Measurements from ENCODE around the gene CDK10.

CDK10 gene

DNA sequence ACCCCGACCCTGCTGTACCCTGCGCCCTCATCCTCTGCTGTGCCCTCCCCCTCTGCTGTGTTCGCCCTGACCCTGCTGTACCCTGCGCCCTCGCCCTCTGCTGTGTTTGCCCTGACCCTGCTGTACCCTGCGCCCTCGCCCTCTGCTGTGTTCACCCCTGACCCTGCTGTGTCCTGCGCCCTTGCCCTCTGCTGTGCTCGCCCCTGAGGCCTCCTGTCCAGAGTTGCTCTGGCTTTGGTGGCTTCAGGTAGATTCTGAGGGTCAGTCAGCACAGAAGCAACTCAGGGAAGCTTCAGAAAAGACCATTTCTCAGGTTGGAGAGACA is 46.4 kb downstream of the CDK10 start:
- no peak for DNase-seq (ENCODE audit: low read depth in 1 of 2, low spot score in 1 of 2)

DNA sequence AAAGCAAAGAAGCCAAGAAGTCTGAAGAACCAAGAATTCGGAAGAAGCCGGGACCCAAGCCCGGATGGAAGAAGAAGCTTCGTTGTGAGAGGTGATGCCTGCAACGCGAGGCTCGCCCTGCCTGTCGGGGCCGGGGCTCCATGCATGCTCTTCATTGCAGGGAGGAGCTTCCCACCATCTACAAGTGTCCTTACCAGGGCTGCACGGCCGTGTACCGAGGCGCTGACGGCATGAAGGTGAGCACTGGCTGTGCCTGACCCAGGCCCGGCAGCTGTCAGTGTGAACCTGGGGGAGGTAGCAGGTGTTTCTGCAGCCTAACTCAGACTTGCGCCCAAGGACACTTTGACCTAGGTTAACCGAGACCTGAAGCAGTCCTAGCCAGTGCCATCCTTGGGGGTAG is 46.8 kb downstream of the CDK10 start:
- no peak for DNase-seq (ENCODE audit: low read depth in 1 of 2, low spot score in 1 of 2)

DNA sequence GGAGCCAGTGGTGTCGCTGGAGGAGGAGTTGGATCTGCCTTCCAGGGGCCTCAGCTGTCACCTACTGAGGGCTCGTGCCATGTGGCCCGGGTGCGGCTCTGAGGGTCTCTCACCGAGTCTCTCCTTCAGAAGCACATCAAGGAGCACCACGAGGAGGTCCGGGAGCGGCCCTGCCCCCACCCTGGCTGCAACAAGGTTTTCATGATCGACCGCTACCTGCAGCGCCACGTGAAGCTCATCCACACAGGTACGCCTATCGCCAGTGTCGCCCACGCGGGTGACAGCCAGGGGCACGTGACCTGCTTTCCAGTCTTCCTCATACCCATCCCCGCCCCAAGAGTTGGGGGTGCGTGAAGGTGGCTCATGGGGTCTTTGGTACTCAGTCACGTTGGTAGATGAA is 47.3 kb downstream of the CDK10 start:
- DNase-seq (ENCODE audit: low read depth in 1 of 2, low spot score in 1 of 2), result no peak

DNA sequence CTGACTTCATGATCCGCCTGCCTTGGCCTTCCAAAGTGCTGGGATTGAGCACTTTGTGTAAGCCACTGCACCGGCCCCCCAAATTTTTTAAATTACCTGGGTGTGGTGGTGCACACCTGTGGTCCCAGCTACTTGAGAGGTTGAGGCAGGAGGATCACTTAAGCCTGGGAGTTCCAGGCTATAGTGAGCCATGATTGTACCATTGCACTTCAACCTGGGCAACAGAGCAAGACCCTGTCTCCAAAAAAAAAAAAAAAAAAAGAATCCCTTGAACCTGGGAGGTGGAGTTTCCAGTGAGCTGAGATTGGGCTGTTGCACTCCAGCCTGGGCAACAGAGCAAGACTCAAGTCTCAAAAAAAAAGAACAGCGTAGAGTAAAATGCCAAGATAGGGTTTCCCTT is 50.1 kb downstream of the CDK10 start:
- no peak for DNase-seq (ENCODE audit: low read depth in 1 of 2, low spot score in 1 of 2)

DNA sequence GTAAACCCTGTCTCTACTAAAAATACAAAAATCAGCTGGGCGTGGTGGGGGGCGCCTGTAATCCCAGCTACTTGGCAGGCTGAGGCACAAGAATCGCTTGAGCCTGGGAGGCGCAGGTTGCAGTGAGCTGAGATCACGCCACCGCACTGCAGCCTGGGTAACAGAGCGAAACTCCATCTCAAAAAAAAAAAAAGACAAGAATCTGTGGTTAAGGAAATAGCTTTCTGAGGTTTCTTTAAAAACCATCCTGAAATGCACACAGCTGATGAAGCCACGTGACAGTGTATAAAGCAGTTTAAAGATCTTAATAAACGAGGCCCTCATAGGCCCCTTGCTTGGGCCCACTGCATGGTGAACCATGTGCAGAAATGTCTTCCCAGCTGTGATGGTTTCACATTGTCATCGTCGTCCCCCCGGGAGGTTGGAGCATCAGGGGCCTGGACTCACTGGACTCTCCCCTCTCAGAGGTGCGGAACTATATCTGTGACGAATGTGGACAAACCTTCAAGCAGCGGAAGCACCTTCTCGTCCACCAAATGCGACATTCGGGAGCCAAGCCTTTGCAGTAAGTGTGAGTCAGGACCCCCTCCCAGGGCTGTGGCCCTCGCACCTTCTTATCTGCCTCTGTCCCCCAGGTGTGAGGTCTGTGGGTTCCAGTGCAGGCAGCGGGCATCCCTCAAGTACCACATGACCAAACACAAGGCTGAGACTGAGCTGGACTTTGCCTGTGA is 51.0 kb downstream of the CDK10 start:
- DNase-seq (ENCODE audit: low read depth in 1 of 2, low spot score in 1 of 2), result peak in 1 of 2 donors; percentile 9

DNA sequence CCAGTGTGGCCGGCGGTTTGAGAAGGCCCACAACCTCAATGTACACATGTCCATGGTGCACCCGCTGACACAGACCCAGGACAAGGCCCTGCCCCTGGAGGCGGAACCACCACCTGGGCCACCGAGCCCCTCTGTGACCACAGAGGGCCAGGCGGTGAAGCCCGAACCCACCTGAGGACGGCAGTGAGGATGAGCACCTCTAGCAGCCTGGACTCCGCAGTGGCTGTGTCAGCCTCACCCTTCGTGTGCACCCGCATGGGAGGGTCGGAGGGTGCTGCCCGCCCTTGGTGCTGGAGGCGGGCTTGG is 51.5 kb downstream of the CDK10 start:
- no peak for DNase-seq (ENCODE audit: low read depth in 1 of 2, low spot score in 1 of 2)

DNA sequence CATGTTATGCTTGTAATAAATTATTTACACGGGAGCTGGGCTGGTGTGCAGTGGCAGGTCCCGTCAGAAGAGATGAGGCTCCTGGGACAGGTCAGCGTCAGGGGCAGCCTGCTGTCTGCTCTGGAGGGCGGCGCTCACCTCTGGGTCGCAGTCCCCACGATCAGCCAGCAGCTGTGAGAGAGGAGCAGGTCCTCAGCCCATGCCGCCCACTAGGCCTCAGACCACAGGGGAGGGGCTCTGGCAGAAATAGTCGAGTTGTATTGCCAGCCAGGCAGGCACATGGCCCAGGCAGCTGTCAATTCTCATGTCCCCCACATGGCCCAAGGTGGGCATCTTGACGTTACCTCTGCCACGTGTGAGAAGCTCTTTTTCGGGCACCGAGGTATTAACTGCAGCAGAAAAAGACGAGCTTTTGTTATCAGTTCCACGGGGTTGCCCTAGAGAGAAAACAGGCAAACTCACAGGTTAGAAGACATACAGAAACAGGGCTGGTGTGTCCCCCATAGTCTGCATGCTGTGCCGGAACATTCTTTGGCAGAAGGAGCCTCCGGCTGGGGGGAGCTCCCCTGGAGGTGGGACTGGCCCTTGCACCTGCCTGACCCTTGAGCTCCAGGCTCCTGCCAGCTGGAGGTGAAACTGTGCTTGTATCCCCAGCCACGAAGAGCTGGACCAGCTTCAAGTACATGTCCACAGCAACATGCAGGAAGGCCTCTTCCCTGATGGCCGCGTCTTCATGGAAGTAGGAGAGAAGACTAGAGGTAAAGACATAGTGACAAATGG is 52.2 kb downstream of the CDK10 start:
- DNase-seq (ENCODE audit: low read depth in 1 of 2, low spot score in 1 of 2), result no peak

DNA sequence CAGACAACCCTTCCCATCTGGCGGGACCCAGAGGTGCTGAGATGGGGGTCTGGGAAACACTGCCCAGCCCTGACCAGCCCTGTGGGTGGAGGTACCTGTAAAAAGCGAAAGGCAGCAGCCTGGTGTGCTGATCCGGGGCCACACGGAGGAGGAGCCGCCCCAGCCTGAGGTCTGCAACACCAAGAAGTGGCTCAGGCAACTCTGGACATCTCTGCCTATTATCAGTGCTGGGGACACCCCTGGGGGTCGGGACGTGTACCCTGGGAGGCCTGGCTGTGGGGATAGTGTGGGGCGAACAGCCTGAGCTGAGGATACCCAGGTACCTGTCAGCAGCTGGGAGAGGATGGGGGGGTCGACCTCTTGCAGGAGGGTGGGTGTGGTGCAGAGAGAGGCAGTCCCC is 52.9 kb downstream of the CDK10 start:
- no peak for DNase-seq (ENCODE audit: low read depth in 1 of 2, low spot score in 1 of 2)

DNA sequence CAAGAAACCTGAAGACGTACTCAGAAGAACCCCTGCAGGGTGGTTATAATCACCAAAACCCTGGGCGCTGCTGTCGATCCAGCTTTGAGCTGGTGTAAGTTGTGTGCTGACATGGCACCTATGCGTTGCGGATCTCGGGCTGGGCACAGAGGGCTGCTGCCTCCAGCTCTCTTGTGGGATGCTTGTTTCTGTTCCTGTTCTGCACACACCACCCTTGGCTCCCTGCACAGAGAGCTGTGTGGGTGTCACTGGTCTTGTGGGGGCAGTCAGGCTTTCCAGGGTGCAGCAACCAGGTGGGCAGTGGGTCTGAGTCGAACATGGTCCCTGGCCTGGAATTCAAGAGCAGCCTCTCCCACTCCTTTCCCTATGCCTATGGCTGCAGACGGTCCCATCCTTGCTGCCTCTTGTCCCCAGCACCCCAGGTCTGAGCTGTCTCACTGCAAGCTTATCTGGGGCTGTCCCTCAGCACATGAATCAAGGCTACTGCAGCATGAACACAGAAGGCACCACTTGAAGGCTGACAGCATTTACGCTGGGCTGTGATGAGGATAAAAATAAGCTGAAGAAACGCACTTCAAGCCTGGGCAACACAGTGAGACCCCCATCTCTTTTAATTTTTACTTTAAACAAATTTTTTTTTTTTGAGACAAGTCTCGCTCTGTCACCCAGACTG is 55.0 kb downstream of the CDK10 start:
- DNase-seq (ENCODE audit: low read depth in 1 of 2, low spot score in 1 of 2), result no peak

DNA sequence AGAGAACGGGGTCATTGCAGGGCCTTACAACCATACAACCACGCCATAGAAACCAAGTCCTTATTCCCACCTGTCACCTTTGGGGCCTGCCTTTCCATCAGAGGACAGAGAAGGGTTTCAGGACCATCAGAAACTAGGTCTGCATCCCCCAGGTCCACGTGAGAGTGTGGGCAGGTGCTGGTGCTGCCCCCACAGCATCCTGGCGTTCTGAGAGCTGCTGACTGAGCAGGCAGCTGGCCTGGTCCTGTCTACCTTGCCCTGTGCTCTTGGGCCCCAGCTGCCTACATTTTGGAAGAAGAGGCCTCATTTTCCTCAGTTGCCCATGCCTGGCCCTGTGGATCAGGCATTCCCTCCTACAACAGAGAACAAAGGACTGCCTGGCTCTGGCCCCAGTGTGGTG is 56.5 kb downstream of the CDK10 start:
- no peak for DNase-seq (ENCODE audit: low read depth in 1 of 2, low spot score in 1 of 2)

DNA sequence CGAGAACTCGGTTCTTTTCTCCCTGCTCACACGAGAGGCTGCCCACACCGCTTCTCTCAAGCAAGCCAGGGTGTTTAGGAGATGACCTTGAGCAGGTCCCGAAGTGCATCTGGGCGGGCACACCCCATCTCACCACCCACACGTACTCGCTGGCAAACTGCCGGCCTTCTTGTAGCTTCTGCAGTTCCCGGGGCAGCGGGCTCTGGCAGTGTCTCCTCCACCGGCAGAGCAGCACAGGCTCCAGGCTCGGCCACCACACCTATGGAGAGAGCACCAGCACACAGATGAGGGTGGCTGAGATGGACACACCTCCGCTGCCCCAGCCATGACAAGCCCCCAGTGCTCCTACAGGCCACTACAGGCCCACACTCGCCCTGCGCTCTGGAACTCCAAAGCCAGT is 58.3 kb downstream of the CDK10 start:
- no peak for DNase-seq (ENCODE audit: low read depth in 1 of 2, low spot score in 1 of 2)
